Forelimb muscle (tissue), 1 donor: Measurements from ENCODE around the gene SORCS1. TPM values are rescaled to one million over a fixed set of nuclear protein-coding genes. Genes with fewer than 3 reads are reported as not detected.

Experiments used
- DNase-seq: peaks from one replicate; pipeline ENCODE4 v3.0.0-alpha.2; 2013; ENCODE audit warnings: low read depth
- polyA plus RNA-seq: library from polyadenylated mRNA; unstranded; fragments of 120-200 nt; gene quantifications from one replicate; pipeline ENCODE4 v1.2.1, GENCODE V29; 2013; ENCODE audit not compliant: insufficient read length

Gene SORCS1
- polyA plus RNA-seq = 5.1 TPM

DNA sequence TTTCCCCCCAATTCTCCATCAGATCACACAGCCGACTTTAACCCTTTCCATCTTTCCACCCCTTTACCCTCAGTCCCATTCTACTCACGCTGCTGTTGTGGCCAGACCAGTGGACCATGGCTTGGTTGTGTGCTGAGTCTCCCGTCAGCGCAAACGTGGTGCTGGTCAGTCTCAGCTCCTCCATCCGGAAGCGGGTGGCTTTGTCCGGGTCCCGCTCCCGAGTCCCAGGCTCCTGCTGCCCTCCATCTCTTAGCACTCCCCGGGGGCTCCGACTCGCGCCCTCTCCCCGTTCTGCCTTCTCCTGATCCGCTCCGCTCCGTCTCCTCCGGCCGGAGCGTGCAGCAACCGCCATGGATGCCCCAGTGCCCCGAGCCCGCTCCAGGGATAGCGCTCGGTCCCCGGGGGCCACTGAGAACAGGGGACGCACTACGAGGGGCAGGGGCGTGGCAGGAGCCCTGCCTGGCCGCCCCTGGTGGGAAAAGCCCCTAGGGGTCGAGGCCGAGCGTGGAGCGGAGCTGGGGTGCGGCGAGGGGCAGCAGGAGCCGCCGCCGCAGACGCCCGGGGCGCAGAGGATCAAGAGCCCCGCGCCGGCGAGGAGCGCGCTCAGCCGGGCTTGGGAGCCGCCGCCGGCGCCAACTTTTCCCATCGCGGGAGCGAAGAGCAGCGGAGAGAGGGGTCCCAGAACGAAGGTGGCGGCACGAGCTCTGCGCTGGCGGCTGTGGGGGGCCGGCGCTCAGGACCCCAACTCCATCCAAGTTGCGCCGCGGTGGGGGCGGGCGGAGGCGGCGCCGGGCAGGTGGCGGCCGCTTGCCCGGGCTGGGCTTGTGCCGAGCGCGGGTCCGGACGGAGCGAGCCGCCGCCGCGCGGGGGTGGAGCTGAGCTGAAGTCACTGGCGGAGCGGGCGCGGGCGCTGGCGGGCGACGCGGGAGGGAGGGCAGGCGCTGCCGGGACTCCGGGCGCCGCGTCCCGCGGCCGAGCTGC is at the start of gene SORCS1:
Gene SORCS1 (minus strand): TSS at position 826 of the 981 bp plus-strand sequence.
- no peak for DNase-seq

GRCh38 chr10:107214261-107214660 is 49.8 kb upstream of the SORCS1 start:
- DNase-seq = no peak

- no peak for DNase-seq
These were observed 49.4 kb upstream of the SORCS1 start for GRCh38 chr10:107213861-107214260.

DNA sequence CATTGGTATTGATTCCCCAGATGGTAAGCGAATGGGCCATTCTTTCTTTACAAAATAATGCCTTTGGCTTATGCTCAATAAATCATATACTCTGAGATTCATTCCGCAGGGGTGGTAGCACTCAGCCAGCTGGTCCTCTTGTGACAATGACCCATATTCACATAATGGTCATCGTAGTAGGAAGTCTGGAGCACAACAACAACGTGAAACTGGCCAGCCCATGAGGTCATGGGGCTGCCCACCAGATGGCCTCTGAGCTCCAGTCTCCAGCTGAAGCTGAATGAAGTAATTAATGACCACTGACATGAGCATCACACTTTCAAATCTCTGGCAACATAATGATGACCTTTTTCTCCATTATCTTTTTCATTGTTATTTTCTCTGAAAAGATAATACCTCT is 42.3 kb upstream of the SORCS1 start:
- no peak for DNase-seq

GRCh38 chr10:107169516-107169915 is 5.0 kb upstream of the SORCS1 start:
- no peak for DNase-seq

DNA sequence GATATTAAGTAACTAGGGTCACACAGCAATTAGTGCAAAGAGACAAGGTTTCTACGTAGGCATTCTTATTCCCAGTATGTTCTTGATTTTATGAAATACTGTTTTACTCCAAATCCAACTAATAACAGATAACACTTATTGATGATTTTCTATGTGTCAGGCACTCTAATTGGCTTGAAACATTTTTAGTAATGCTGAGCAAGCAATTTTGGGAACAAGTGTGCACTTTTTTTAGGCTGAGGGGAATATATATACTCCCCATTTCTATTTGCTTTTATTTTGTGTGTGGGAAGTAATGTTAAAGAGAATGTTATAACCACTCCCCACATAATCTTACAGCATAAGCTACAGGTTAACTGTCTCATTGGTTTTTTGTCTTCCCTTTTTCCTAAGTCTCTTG is 4.2 kb upstream of the SORCS1 start:
- DNase-seq = no peak

GRCh38 chr10:107166403-107166802 is 1.9 kb upstream of the SORCS1 start:
- DNase-seq = no peak

GRCh38 chr10:107164992-107165391 is 486 bp upstream of the SORCS1 start:
- no peak for DNase-seq

- no peak for DNase-seq
These were observed 1.2 kb downstream of the SORCS1 start for GRCh38 chr10:107163076-107163855.

GRCh38 chr10:107160866-107161265 is 3.6 kb downstream of the SORCS1 start:
- no peak for DNase-seq

DNA sequence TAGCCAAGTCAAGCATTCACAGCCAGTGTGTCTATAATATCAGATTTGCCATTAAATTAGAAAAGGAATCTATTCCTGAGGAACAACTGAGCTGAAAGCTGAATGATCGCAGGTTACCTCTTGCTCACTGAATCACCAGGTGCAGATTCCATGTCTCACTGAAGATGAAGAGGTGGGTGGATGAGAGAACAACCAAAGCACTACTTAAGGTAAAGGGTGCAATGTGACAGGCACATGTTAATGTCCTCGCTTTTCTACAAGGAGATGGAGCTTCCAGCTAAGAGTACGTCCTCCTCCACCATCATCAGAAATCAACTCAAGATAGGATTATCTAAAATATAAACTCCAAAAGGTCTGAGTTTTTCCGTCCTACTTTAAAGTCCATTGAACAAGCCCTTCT is 4.6 kb downstream of the SORCS1 start:
- DNase-seq = no peak

- DNase-seq = no peak
These were observed 7.4 kb downstream of the SORCS1 start for GRCh38 chr10:107157071-107157470.

- DNase-seq = no peak
These were observed 12.4 kb downstream of the SORCS1 start for GRCh38 chr10:107152087-107152486.

DNA sequence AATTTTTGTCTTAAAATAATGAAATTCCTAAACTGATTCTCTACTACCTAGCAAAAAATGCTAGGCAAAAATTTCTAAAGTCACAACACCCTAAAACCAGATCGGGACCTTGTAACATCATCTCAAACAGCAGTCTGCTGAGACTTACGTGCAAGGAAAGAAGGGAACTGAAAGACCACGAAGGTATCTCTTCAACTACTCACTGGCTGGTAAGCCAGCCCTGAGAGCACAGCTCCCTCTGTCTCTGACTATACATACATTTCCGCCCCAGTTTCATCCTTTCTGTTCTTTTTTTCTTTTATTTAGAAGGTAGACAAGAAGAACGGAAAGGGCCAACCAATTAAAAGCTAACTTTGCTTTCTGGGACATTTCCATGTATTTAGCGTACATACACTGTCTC is 15.6 kb downstream of the SORCS1 start:
- DNase-seq = no peak

DNA sequence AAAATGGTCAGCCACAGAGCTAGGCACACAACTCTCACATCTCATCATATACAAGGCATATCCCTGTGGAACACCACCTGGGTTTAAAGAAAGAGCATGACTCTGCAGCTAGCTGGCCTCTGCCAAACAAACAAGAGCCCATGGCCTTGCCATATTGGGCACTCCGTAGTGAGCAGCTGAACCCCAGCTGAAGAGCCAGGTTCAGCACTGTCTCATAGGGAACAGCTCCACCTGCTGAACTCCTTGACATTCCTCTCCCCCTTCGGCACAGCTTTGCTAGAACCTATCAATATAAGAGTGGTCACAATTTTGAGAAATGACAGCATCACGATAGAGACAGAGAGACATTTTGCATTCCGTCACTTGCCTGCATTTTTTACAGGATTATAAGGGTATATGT is 20.0 kb downstream of the SORCS1 start:
- no peak for DNase-seq

DNA sequence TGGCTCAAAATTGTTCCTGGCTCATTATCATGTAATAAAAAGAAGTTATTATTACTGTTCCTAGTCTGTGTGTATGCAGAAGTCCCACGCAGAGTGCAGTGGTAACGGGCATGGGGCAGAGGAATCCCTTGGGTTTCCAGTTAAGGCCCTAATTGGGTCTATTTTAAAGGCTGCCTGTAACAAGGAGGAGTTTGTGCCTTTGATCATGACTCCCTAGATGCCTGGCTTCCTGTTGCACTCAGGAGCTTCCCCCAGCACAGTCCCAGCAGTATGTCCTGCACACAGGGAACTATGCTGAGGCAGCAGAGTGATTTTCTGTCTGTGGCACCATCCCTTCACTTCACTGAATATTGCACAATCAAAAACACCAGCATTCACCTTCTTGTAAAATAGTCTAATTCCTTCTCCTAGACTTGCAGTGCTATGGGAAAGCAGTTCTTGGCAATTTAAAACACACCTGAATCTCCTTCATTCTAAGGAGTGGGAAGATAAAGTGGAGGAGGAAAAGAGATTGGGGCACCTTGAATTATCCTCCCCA is 22.9 kb downstream of the SORCS1 start:
- DNase-seq = no peak

GRCh38 chr10:107139237-107139636 is 25.3 kb downstream of the SORCS1 start:
- no peak for DNase-seq

GRCh38 chr10:107133656-107134055 is 30.9 kb downstream of the SORCS1 start:
- no peak for DNase-seq

GRCh38 chr10:107129000-107129399 is 35.5 kb downstream of the SORCS1 start:
- DNase-seq = no peak

GRCh38 chr10:107126512-107127065 is 37.9 kb downstream of the SORCS1 start:
- DNase-seq = no peak

DNA sequence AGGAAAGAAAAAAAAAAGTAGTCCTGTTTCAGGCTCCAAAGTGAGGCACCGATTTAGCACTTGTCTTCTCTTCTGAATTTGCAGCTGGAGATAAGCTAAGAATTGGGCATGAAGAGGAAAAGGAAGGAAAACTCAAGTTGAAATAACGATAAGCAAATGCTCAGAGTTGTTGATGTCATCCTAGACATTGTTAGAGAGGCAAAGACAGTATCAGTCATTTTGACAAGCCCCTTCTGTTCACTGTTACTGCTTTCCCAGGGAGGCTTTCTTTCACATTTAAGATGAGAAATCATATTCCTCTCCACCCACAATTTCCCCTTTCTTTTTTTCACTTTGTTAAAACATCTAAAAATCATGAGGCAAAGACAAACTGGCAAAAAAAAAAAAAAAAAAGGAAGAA is 41.8 kb downstream of the SORCS1 start:
- no peak for DNase-seq

DNA sequence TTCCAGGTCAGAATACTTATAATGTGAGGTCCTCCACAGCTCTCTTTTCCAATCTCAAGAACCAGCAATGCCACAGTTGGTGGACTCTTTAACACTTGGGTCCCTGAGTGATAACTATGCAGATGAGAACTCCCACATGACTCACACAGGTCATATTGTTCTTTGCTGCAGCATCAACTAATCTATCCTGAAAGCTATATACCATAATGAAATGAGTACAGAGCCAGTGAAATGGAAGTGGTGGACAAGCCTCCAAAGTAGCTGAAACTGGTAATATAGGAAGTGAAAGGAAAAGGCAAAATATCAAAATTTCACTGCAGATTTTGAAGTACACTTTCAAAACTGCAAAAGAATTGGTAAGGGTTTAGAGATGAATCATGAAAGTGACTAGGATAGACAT is 45.6 kb downstream of the SORCS1 start:
- DNase-seq = no peak
